Measurements from ENCODE around the gene ZNF560.

The ZNF560 gene

DNA sequence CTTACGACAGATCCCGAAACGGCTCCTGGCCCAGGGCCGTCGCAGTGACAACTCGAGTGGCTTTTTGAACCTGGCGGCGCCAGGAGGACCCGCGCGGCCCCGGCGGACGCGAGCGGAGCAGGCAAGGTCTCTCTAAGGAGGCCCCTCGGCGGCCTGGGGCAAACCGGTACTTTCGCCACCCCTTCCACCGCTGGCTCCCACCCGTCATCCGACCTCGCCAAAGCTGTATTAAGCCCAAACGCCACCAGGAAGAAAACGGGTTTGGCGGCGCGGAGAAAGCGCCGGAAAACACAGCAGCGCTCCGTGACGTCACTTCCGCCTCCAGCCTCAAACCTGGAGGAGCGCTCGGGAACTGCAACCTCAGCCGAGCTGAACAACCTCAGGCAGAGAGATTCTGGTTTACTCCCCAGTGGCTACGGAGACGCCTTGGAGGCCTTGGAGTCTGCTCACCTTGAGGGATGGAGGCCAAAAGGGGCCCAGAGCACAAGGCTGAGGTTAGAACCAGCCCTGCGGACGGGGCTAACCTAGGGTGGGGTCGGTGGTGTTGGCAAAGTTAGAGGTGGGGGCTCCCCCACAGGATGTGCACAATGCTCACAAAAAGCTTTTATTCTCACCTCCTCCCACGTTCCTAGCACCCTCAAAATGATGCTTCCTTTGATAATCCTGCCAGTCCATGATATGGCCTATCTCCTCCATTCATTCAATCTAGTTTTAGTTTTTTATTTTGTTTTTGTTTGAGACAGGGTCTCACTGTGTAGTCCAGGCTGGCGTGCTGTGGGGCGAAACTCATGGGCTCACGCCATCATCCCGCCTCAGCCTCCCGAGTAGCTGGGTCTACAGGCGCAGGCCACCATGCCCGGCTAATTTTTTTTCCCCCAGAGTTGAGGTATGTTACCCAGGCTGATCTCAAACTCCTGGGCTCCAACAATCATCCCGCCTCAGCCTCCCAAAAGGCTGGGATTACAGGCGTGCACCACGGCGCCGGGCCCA, 62.8 kb downstream of the ZNF560 start, which contains the start of gene ZNF266:
Gene ZNF266, minus strand, starts transcription at position 295 of the 990 bp plus-strand sequence. CDS start 15,484 bp downstream, outside the sequence.
- peak; percentile 93 to 95 for DNase-seq

DNA sequence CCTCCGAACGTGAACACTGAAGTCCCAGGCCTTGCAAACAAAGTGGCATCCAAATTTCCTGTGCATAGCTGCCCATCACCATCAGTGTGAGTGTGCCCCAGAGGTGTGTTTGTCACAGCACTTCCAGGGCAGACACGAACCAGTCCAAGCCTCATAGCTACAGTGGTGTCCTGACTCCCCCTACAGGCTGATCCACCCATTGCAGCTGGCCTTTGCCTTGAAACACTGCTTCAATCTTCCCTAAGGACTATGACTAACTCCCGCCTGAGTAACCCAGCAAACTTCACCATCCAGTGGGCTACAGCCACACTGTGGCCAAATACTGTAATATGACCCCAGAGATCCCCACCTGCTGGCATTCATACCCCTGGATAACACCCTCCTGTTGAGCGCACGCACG, 66.9 kb downstream of the ZNF560 start:
- DNase-seq, result peak; percentile 37 to 39

DNA sequence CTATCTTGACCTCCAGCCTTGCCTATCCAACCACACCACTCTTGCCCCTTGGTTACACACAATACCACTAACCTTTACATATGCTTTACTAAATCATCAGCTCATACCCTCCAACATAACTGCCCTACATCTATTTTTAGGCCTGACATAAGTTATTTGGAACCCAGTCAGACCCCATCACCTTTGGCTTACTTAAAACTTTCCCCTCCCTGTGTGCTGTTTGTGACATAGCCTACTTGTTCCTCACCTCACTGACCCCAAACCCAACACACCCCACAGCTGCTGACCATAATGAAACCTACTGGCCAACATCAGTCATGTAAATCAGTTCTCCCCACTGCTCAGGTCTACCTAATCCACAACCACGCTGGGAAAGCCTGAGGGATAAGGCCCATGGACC, 68.0 kb downstream of the ZNF560 start:
- DNase-seq, result no peak

DNA sequence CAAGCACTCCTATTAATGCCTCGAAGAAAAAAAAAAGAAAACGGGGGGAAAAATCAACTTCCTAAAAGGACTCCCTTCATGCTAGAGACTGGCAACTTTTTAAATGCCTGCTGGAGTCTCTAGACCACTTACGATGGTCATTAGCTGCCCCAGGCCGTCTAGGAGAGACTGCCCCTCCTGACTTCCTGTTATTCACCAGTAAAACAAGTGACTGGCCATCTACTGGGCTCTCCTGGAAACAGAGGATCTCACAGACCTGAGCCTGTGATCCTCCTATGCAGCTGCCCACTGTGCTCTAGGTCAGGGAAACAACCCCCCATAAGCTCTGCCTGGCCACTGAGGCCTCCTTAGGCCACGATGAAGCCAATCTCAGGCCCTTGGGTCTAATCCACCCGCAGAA, 70.5 kb downstream of the ZNF560 start:
- DNase-seq, result no peak
